ENCODE data around the gene PCDHA10. TPM values are rescaled to one million over a fixed set of nuclear protein-coding genes. Genes with fewer than 3 reads are reported as not detected.

The PCDHA10 gene
- total RNA-seq, 2 donors from 2014 or later = 0.52 to 0.55 TPM

DNA sequence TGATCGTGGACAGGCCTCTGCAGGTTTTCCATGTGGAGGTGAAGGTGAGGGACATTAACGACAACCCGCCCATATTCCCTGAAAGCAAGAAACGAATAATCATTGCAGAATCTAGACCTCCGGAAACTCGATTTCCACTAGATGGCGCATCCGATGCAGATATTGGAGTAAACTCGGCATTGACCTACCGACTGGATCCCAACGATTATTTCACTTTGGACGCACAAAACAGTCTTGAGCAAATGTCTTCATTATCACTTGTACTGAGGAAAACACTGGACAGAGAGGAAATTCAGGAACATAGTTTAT, 26.8 kb downstream of the PCDHA10 start:
- no peaks in the 10 kb centered on the region for H3K4me1 ChIP-seq
- no peaks in the 10 kb centered on the region for H3K27me3 ChIP-seq
- TF ChIP-seq, protein P1, sequence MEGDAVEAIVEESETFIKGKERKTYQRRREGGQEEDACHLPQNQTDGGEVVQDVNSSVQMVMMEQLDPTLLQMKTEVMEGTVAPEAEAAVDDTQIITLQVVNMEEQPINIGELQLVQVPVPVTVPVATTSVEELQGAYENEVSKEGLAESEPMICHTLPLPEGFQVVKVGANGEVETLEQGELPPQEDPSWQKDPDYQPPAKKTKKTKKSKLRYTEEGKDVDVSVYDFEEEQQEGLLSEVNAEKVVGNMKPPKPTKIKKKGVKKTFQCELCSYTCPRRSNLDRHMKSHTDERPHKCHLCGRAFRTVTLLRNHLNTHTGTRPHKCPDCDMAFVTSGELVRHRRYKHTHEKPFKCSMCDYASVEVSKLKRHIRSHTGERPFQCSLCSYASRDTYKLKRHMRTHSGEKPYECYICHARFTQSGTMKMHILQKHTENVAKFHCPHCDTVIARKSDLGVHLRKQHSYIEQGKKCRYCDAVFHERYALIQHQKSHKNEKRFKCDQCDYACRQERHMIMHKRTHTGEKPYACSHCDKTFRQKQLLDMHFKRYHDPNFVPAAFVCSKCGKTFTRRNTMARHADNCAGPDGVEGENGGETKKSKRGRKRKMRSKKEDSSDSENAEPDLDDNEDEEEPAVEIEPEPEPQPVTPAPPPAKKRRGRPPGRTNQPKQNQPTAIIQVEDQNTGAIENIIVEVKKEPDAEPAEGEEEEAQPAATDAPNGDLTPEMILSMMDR (IDR thresholded peaks at IDR 0.05) = no peak
- H3K4me3 ChIP-seq = peak overlapping the region in 1 of 2 donors; percentile 32
- no peaks in the 10 kb centered on the region for H3K36me3 ChIP-seq
- H3K9me3 ChIP-seq = peaks cover 0 to 44% of the 10 kb centered on the region in 2 donors
- no peak overlapping the region for H3K27ac ChIP-seq
- DNase-seq (ENCODE audit: low spot score) = no peak

GRCh38 chr5:140883373-140883772, 27.7 kb downstream of the PCDHA10 start:
- Histone ChIP-seq H3K36me3 (no peaks in the 10 kb centered on the region), H3K27me3 (no peaks in the 10 kb centered on the region), H3K4me3 (no peak overlapping the region), H3K4me1 (no peaks in the 10 kb centered on the region), H3K9me3 (peaks cover 0 to 42% of the 10 kb centered on the region in 2 donors), H3K27ac (no peak overlapping the region)
- TF ChIP-seq, protein P1 (IDR thresholded peaks at IDR 0.05) = no peak
- DNase-seq (ENCODE audit: low spot score) = no peak

- no peak for DNase-seq (ENCODE audit: low spot score)
- Histone ChIP-seq H3K4me3 (no peak overlapping the region), H3K4me1 (no peaks in the 10 kb centered on the region), H3K36me3 (no peaks in the 10 kb centered on the region), H3K27ac (no peak overlapping the region), H3K9me3 (peaks cover 0 to 42% of the 10 kb centered on the region in 2 donors), H3K27me3 (no peaks in the 10 kb centered on the region)
- TF ChIP-seq, protein P1 (IDR thresholded peaks at IDR 0.05) = no peak
These were observed 28.4 kb downstream of the PCDHA10 start for GRCh38 chr5:140883927-140884697.

DNA sequence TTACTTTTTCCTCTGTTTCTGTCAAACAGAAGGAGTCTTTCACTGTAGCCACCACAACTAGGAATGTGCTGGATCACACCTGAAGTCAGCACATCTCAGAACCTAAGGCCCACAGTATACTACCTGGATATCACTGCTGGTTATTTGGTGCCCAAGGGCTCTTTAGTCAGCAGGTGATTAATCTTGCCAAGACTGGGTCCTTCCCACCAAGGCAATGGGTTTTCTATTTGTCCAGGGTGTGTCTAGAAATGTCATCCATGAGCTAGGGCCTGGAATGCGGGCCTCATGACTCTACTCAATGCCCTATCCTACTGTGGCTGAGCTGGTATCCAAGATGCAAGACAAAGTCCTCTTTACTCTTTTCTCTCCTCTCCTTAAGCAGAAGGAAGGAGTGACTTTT, 60.6 kb downstream of the PCDHA10 start:
- no peak for DNase-seq (ENCODE audit: low spot score)
- no peaks in the 10 kb centered on the region for H3K27me3 ChIP-seq
- TF ChIP-seq, protein P1 (IDR thresholded peaks at IDR 0.05) = no peak
- H3K4me1 ChIP-seq = no peaks in the 10 kb centered on the region
- no peak overlapping the region for H3K27ac ChIP-seq
- H3K4me3 ChIP-seq = no peak overlapping the region
- H3K36me3 ChIP-seq = no peaks in the 10 kb centered on the region
- peaks cover 3 to 11% of the 10 kb centered on the region in 2 donors for H3K9me3 ChIP-seq

Other genes starting within 250 kb of the PCDHA10 start
- gene CD14, start 222.7 kb upstream of the PCDHA10 start, total RNA-seq = 10 to 100 TPM; 25.0 to 74.1 TPM
- gene TMCO6, start 216.4 kb upstream of the PCDHA10 start, total RNA-seq = 10 to 100 TPM; 10.6 to 26.0 TPM
- 10 to 100 TPM; 79.1 to 81.5 TPM for gene NDUFA2, start 208.3 kb upstream of the PCDHA10 start, total RNA-seq
- 100 to 1,000 TPM in 1 of 2 donors, 10 to 100 TPM in 1; 75.1 to 106 TPM for gene IK, start 208.1 kb upstream of the PCDHA10 start, total RNA-seq
- gene WDR55, start 191.0 kb upstream of the PCDHA10 start, total RNA-seq = 10 to 100 TPM in 1 of 2 donors, 1 to 10 TPM in 1; 8.3 to 12.4 TPM
- under 1 TPM in 1 of 2 donors, not detected in 1; 0.51 TPM for gene DND1, start 182.3 kb upstream of the PCDHA10 start, total RNA-seq
- gene HARS1, start 164.5 kb upstream of the PCDHA10 start, total RNA-seq = 10 to 100 TPM; 33.9 to 45.6 TPM
- 10 to 100 TPM; 14.5 to 16.2 TPM for gene HARS2, start 164.4 kb upstream of the PCDHA10 start, total RNA-seq
- 10 to 100 TPM; 21.2 to 33.7 TPM for gene ZMAT2, start 155.4 kb upstream of the PCDHA10 start, total RNA-seq
- gene PCDHA1, start 69.8 kb upstream of the PCDHA10 start, total RNA-seq = not detected
- gene PCDHA2, start 61.0 kb upstream of the PCDHA10 start, total RNA-seq = under 1 TPM; 0.07 to 0.20 TPM
- gene PCDHA3, start 54.8 kb upstream of the PCDHA10 start, total RNA-seq = under 1 TPM; 0.43 to 0.48 TPM
- gene PCDHA4, start 48.8 kb upstream of the PCDHA10 start, total RNA-seq = under 1 TPM; 0.43 to 0.63 TPM
- under 1 TPM in 1 of 2 donors, not detected in 1; 0.16 TPM for gene PCDHA5, start 34.3 kb upstream of the PCDHA10 start, total RNA-seq
- gene PCDHA6, start 27.9 kb upstream of the PCDHA10 start, total RNA-seq = under 1 TPM; 0.20 to 0.82 TPM
- gene PCDHA7, start 21.6 kb upstream of the PCDHA10 start, total RNA-seq = under 1 TPM in 1 of 2 donors, not detected in 1; 0.07 TPM
- gene PCDHA8, start 14.7 kb upstream of the PCDHA10 start, total RNA-seq = not detected
- gene PCDHA9, start 7.5 kb upstream of the PCDHA10 start, total RNA-seq = under 1 TPM in 1 of 2 donors, not detected in 1; 0.04 TPM
- under 1 TPM; 0.12 to 0.96 TPM for gene PCDHA11, start 13.1 kb downstream of the PCDHA10 start, total RNA-seq
- under 1 TPM; 0.59 to 0.67 TPM for gene PCDHA12, start 19.4 kb downstream of the PCDHA10 start, total RNA-seq
- gene PCDHA13, start 26.2 kb downstream of the PCDHA10 start, total RNA-seq = under 1 TPM; 0.15 to 0.39 TPM
- under 1 TPM; 0.26 to 0.51 TPM for gene PCDHAC1, start 70.4 kb downstream of the PCDHA10 start, total RNA-seq
- gene PCDHAC2, start 110.6 kb downstream of the PCDHA10 start, total RNA-seq = 1 to 10 TPM; 3.7 to 4.1 TPM
- gene PCDHB1, start 195.5 kb downstream of the PCDHA10 start, total RNA-seq = not detected
- gene PCDHB2, start 238.7 kb downstream of the PCDHA10 start, total RNA-seq = 1 to 10 TPM; 1.8 to 2.2 TPM
- gene PCDHB3, start 244.6 kb downstream of the PCDHA10 start, total RNA-seq = under 1 TPM; 0.63 to 0.83 TPM

Measured in right atrium auricular region (tissue), 2 donors.